ENCODE results near the gene RUVBL1. TPM values are rescaled to one million over a fixed set of nuclear protein-coding genes. Genes with fewer than 3 reads are reported as not detected.

Gene RUVBL1
- total RNA-seq, 4 donors from 2014 or later = 12.1 to 26.3 (median 21.4) TPM

- no peaks in the 10 kb centered on the region for H3K27me3 ChIP-seq
- ATAC-seq (no peak), DNase-seq (no peak)
- in situ Hi-C loops (cut with MboI; ENCODE audit: low sequenced_read_pairs in 4 of 4) (no loop called here), intact Hi-C loops (cut with DNase I; ENCODE audit: low total_unique reads) (no loop called here)
- peak overlapping the region in 3 of 4 donors; percentile 39 to 64 (median 55) for H3K27ac ChIP-seq
- H3K9me3 ChIP-seq = no peaks in the 10 kb centered on the region
- TF ChIP-seq POLR2A (IDR thresholded peaks at IDR 0.05) = no peak
- no peak for TF ChIP-seq CTCF (IDR thresholded peaks at IDR 0.05 in 4 of 5, conservative IDR thresholded peaks at IDR 0.05 in 1 of 5)
- H3K36me3 ChIP-seq = peaks cover 3 to 47% of the 10 kb centered on the region in 2 donors
- H3K4me3 ChIP-seq = no peak overlapping the region
- H3K4me1 ChIP-seq = peaks cover 14 to 28% of the 10 kb centered on the region in 2 donors
These were observed 50.4 kb downstream of the RUVBL1 start for GRCh38 chr3:128073185-128073725.

GRCh38 chr3:128072454-128073184 lies 51.0 kb downstream of the RUVBL1 start:
- Histone ChIP-seq H3K9me3 (no peaks in the 10 kb centered on the region), H3K27ac (peak overlapping the region in 3 of 4 donors; percentile 39 to 55 (median 48)), H3K36me3 (peaks cover 3 to 54% of the 10 kb centered on the region in 2 donors), H3K4me1 (peaks cover 14 to 28% of the 10 kb centered on the region in 2 donors), H3K4me3 (no peak overlapping the region), H3K27me3 (no peaks in the 10 kb centered on the region)
- TF ChIP-seq CTCF (IDR thresholded peaks at IDR 0.05 in 4 of 5, conservative IDR thresholded peaks at IDR 0.05 in 1 of 5) (no peak), POLR2A (IDR thresholded peaks at IDR 0.05) (no peak)
- ATAC-seq (no peak), DNase-seq (no peak)
- intact Hi-C loops (cut with DNase I; ENCODE audit: low total_unique reads) = no loop called here
- in situ Hi-C loops (cut with MboI; ENCODE audit: low sequenced_read_pairs in 4 of 4) = no loop called here

GRCh38 chr3:128071771-128072453 lies 51.7 kb downstream of the RUVBL1 start:
- intact Hi-C loops (cut with DNase I; ENCODE audit: low total_unique reads) = no loop called here
- no peak for ATAC-seq
- no peak for DNase-seq
- Histone ChIP-seq H3K36me3 (peaks cover 3 to 61% of the 10 kb centered on the region in 2 donors), H3K27ac (peak overlapping the region in 2 of 4 donors; percentile 48 to 55), H3K4me1 (peaks cover 14 to 28% of the 10 kb centered on the region in 2 donors), H3K9me3 (no peaks in the 10 kb centered on the region), H3K27me3 (no peaks in the 10 kb centered on the region), H3K4me3 (no peak overlapping the region)
- TF ChIP-seq CTCF (IDR thresholded peaks at IDR 0.05 in 4 of 5, conservative IDR thresholded peaks at IDR 0.05 in 1 of 5) (no peak), POLR2A (IDR thresholded peaks at IDR 0.05) (no peak)
- in situ Hi-C loops (cut with MboI; ENCODE audit: low sequenced_read_pairs in 4 of 4) = no loop called here

- ATAC-seq (no peak), DNase-seq (no peak)
- no peak for TF ChIP-seq CTCF (IDR thresholded peaks at IDR 0.05 in 4 of 5, conservative IDR thresholded peaks at IDR 0.05 in 1 of 5)
- TF ChIP-seq POLR2A (IDR thresholded peaks at IDR 0.05) = no peak
- Histone ChIP-seq H3K9me3 (no peaks in the 10 kb centered on the region), H3K4me3 (no peak overlapping the region), H3K36me3 (peaks cover 3 to 69% of the 10 kb centered on the region in 2 donors), H3K4me1 (peaks cover 11 to 26% of the 10 kb centered on the region in 2 donors), H3K27me3 (no peaks in the 10 kb centered on the region), H3K27ac (no peak overlapping the region)
- in situ Hi-C loops (cut with MboI; ENCODE audit: low sequenced_read_pairs in 4 of 4) = no loop called here
- intact Hi-C loops (cut with DNase I; ENCODE audit: low total_unique reads) = no loop called here
These were observed 52.6 kb downstream of the RUVBL1 start for GRCh38 chr3:128070898-128071591.

All from gastrocnemius medialis (tissue), 4 donors.